HFFc6 (cell line): ENCODE results near the gene KRT6B. TPM values are rescaled to one million over a fixed set of nuclear protein-coding genes. Genes with fewer than 3 reads are reported as not detected.
A peak's percentile ranks its signal among the peaks of the same experiment; 100 is the strongest.

Source experiments
- DNase-seq: peaks from one replicate; pipeline ENCODE4 v3.0.0-alpha.2; 2018
- H3K27ac Mint-ChIP-seq: 2 replicates; pipeline ENCODE4 v1.8.0; 2020; ENCODE audit warnings: mild to moderate bottlenecking, mixed read lengths
- H3K27me3 Mint-ChIP-seq: 2 replicates; pipeline ENCODE4 v1.8.0; 2021; ENCODE audit warnings: mild to moderate bottlenecking, moderate library complexity, mixed read lengths; ENCODE audit not compliant: insufficient read depth
- H3K36me3 Mint-ChIP-seq: 2 replicates; pipeline ENCODE4 v1.8.0; 2021; ENCODE audit warnings: low read depth, mixed read lengths
- H3K4me1 Mint-ChIP-seq: 2 replicates; pipeline ENCODE4 v1.8.0; 2020; ENCODE audit warnings: low read depth, mixed read lengths
- H3K4me3 Mint-ChIP-seq: 2 replicates; pipeline ENCODE4 v1.8.0; 2020; ENCODE audit warnings: mild to moderate bottlenecking, moderate library complexity, mixed read lengths
- H3K9me3 Mint-ChIP-seq: 2 replicates; pipeline ENCODE4 v1.8.0; 2020; ENCODE audit warnings: mild to moderate bottlenecking, mixed read lengths
- CTCF ChIP-seq: fragments of 200-600 bp; sonication (generic); IDR thresholded peaks from 2 replicates; pipeline ENCODE4 v1.5.0; 2021; ENCODE audit warnings: antibody characterized with exemption, mild to moderate bottlenecking
- total RNA-seq, 6 experiments: library from RNA; stranded (reverse); fragmentation: NEBNext Ultra II Directional; extraction: Animal tissue kit (Norgen Biotek cat#: 25700); gene quantifications; 2 replicates in 1 of 6; 3 replicates in 5 of 6; pipeline ENCODE4 v1.2.3, GENCODE V29; 2021

KRT6B gene
- total RNA-seq, 6 experiments from 2014 or later = not detected

GRCh38 chr12:52440821-52441319 is 11.1 kb downstream of the KRT6B start:
- H3K4me3 Mint-ChIP-seq = peak overlapping the region; percentile 22; the same call in 1 of the 2 replicates
- DNase-seq = peak; percentile 69
- H3K36me3 Mint-ChIP-seq = no peaks in the 10 kb centered on the region
- peak overlapping the region; percentile 77 for H3K27ac Mint-ChIP-seq
- peaks cover 53% of the 10 kb centered on the region for H3K4me1 Mint-ChIP-seq
- no peaks in the 10 kb centered on the region for H3K9me3 Mint-ChIP-seq
- peaks cover 21% of the 10 kb centered on the region for H3K27me3 Mint-ChIP-seq
- TF ChIP-seq CTCF = no peak

GRCh38 chr12:52439845-52440244 is 12.1 kb downstream of the KRT6B start:
- Mint-ChIP-seq H3K27ac (no peak overlapping the region; the same call in 1 of the 2 replicates), H3K9me3 (no peaks in the 10 kb centered on the region), H3K4me3 (no peak overlapping the region), H3K4me1 (peaks cover 63% of the 10 kb centered on the region), H3K36me3 (no peaks in the 10 kb centered on the region), H3K27me3 (peaks cover 21% of the 10 kb centered on the region)
- TF ChIP-seq CTCF = no peak
- DNase-seq = no peak

- Mint-ChIP-seq H3K9me3 (no peaks in the 10 kb centered on the region), H3K4me3 (no peak overlapping the region), H3K27ac (no peak overlapping the region), H3K36me3 (no peaks in the 10 kb centered on the region), H3K4me1 (peaks cover 65% of the 10 kb centered on the region), H3K27me3 (peaks cover 20% of the 10 kb centered on the region)
- DNase-seq = no peak
- TF ChIP-seq CTCF = no peak
Measured at GRCh38 chr12:52439420-52439819, 12.5 kb downstream of the KRT6B start.

GRCh38 chr12:52438305-52439301 is 13.3 kb downstream of the KRT6B start:
- Mint-ChIP-seq H3K27me3 (peaks cover 19% of the 10 kb centered on the region), H3K27ac (no peak overlapping the region), H3K9me3 (no peaks in the 10 kb centered on the region), H3K4me1 (peaks cover 64% of the 10 kb centered on the region), H3K36me3 (no peaks in the 10 kb centered on the region), H3K4me3 (no peak overlapping the region)
- DNase-seq = no peak
- no peak for TF ChIP-seq CTCF

- Mint-ChIP-seq H3K4me1 (peaks cover 53% of the 10 kb centered on the region), H3K9me3 (no peaks in the 10 kb centered on the region), H3K27me3 (peaks cover 23% of the 10 kb centered on the region), H3K36me3 (no peaks in the 10 kb centered on the region), H3K4me3 (no peak overlapping the region), H3K27ac (no peak overlapping the region)
- no peak for DNase-seq
- no peak for TF ChIP-seq CTCF
Measured at GRCh38 chr12:52437508-52437907, 14.4 kb downstream of the KRT6B start.
